Calu3 (cell line): Measurements from ENCODE around the gene HSD17B3. TPM values are rescaled to one million over a fixed set of nuclear protein-coding genes. Genes with fewer than 3 reads are reported as not detected.

Source experiments
- BruUV-seq: library from RNA; stranded (reverse); fragments of 400-500 nt; replicated peaks from 2 replicates; lab custom pipeline; 2021; lab: Mats Ljungman, UMichigan
- CTCF ChIA-PET: fragments of 300-600 bp; sonication (Branson Sonifier 250); formaldehyde crosslinking; loops from one replicate; lab custom pipeline; 2022; ENCODE audit warnings: antibody characterized with exemption; lab: Charles Lee
- DNase-seq: peaks from one replicate; pipeline ENCODE4 v3.0.0; 2022
- H3K27ac Mint-ChIP-seq: one replicate; pipeline ENCODE4 v1.8.0; 2022; ENCODE audit warnings: mixed read lengths; ENCODE audit not compliant: unreplicated experiment
- H3K27me3 Mint-ChIP-seq: one replicate; pipeline ENCODE4 v1.8.0; 2022; ENCODE audit warnings: mixed read lengths; ENCODE audit not compliant: unreplicated experiment
- H3K36me3 Mint-ChIP-seq: one replicate; pipeline ENCODE4 v1.8.0; 2022; ENCODE audit warnings: mild to moderate bottlenecking, moderate library complexity, mixed read lengths; ENCODE audit not compliant: insufficient read depth, unreplicated experiment
- H3K4me1 Mint-ChIP-seq: one replicate; pipeline ENCODE4 v1.8.0; 2022; ENCODE audit warnings: mild to moderate bottlenecking, low read depth, mixed read lengths; ENCODE audit not compliant: unreplicated experiment
- H3K4me3 Mint-ChIP-seq: one replicate; pipeline ENCODE4 v1.8.0; 2022; ENCODE audit warnings: mild to moderate bottlenecking, low read depth, moderate library complexity, mixed read lengths; ENCODE audit not compliant: unreplicated experiment
- H3K9me3 Mint-ChIP-seq: one replicate; pipeline ENCODE4 v1.8.0; 2022; ENCODE audit warnings: low read depth, mixed read lengths; ENCODE audit not compliant: unreplicated experiment
- CTCF ChIP-seq: fragments of 200-600 bp; IDR thresholded peaks from one replicate; pipeline ENCODE4 v1.8.0; 2022; ENCODE audit warnings: antibody characterized with exemption; ENCODE audit not compliant: unreplicated experiment
- intact Hi-C: fragments of 100-400 bp; cut with micrococcal nuclease; formaldehyde crosslinking; loops from one replicate; pipeline ENCODE4 v1.10.0; 2022; ENCODE audit not compliant: unreplicated experiment
- total RNA-seq: library from RNA; stranded (reverse); gene quantifications from 2 replicates; pipeline ENCODE4 v1.2.3, GENCODE V29; 2022

HSD17B3 gene
- total RNA-seq, 1 experiment from 2014 or later, result 1.2 TPM

- no peak for TF ChIP-seq CTCF
- Mint-ChIP-seq H3K27ac (no peak overlapping the region), H3K36me3 (no peaks in the 10 kb centered on the region), H3K9me3 (no peaks in the 10 kb centered on the region), H3K4me3 (no peak overlapping the region), H3K27me3 (no peaks in the 10 kb centered on the region), H3K4me1 (no peaks in the 10 kb centered on the region)
- CTCF ChIA-PET, result no interaction called here
- intact Hi-C loops, result no loop called here
- no peak for DNase-seq
- no TSS peak for BruUV-seq
These were observed 8.3 kb downstream of the HSD17B3 start for GRCh38 chr9:96293498-96294158.

- H3K36me3 Mint-ChIP-seq, result no peaks in the 10 kb centered on the region
- CTCF ChIA-PET, result no interaction called here
- no peaks in the 10 kb centered on the region for H3K9me3 Mint-ChIP-seq
- no peaks in the 10 kb centered on the region for H3K27me3 Mint-ChIP-seq
- BruUV-seq, result no TSS peak
- TF ChIP-seq CTCF, result no peak
- H3K27ac Mint-ChIP-seq, result no peak overlapping the region
- intact Hi-C loops, result no loop called here
- no peaks in the 10 kb centered on the region for H3K4me1 Mint-ChIP-seq
- no peak overlapping the region for H3K4me3 Mint-ChIP-seq
- DNase-seq, result no peak
These were observed 12.6 kb downstream of the HSD17B3 start for GRCh38 chr9:96289392-96289791.

- Mint-ChIP-seq H3K36me3 (no peaks in the 10 kb centered on the region), H3K9me3 (no peaks in the 10 kb centered on the region), H3K4me1 (peaks cover 5% of the 10 kb centered on the region), H3K4me3 (no peak overlapping the region), H3K27me3 (no peaks in the 10 kb centered on the region), H3K27ac (no peak overlapping the region)
- TF ChIP-seq CTCF, result no peak
- intact Hi-C loops, result no loop called here
- BruUV-seq, result no TSS peak
- CTCF ChIA-PET, result no interaction called here
- DNase-seq, result no peak
These were observed 20.3 kb downstream of the HSD17B3 start for GRCh38 chr9:96281641-96282040.

GRCh38 chr9:96279932-96280331, 22.0 kb downstream of the HSD17B3 start:
- CTCF ChIA-PET, result no interaction called here
- no TSS peak for BruUV-seq
- H3K9me3 Mint-ChIP-seq, result no peaks in the 10 kb centered on the region
- TF ChIP-seq CTCF, result no peak
- H3K4me3 Mint-ChIP-seq, result no peak overlapping the region
- peak; percentile 35 for DNase-seq
- H3K27ac Mint-ChIP-seq, result no peak overlapping the region
- no peaks in the 10 kb centered on the region for H3K27me3 Mint-ChIP-seq
- no peaks in the 10 kb centered on the region for H3K36me3 Mint-ChIP-seq
- peaks cover 5% of the 10 kb centered on the region for H3K4me1 Mint-ChIP-seq
- intact Hi-C loops, result no loop called here
